Brain microvascular endothelial cell (primary cell): ENCODE measurements around the gene ALDH9A1.
"Not testable (repeated sequence)": the region's sequence is repeated elsewhere in the genome, so short reads cannot be mapped to it uniquely, and the experiment has no call there.

Experiments
- DNase-seq: peaks from one replicate; pipeline ENCODE4 v3.0.0-alpha.2; 2020
- H3K27ac ChIP-seq: fragments of 250-450 bp; sonication (Bioruptor Pico); 2 replicates; pipeline ENCODE4 v1.5.1; 2020; ENCODE audit warnings: mild to moderate bottlenecking, moderate library complexity
- H3K27me3 ChIP-seq: fragments of 250-450 bp; sonication (Bioruptor Pico); replicated peaks from 2 replicates; pipeline ENCODE4 v1.5.1; 2020; ENCODE audit warnings: mild to moderate bottlenecking
- H3K36me3 ChIP-seq: fragments of 250-450 bp; sonication (Bioruptor Pico); replicated peaks from 2 replicates; pipeline ENCODE4 v1.5.1; 2020; ENCODE audit warnings: mild to moderate bottlenecking
- H3K4me3 ChIP-seq: 2 replicates; pipeline ENCODE4 v1.5.1; 2011; ENCODE audit warnings: low read depth, mild to moderate bottlenecking, control low read depth, low read length, moderate library complexity
- CTCF ChIP-seq: IDR thresholded peaks from 2 replicates; pipeline ENCODE4 v1.5.1; 2011; ENCODE audit warnings: low read depth, mild to moderate bottlenecking, moderate library complexity, low read length, control low read depth, inconsistent platforms; ENCODE audit errors: missing control alignments
- in situ Hi-C: cut with HindIII; loops from 2 replicates; pipeline ENCODE4 v1.10.0; 2017; ENCODE audit warnings: low sequenced_read_pairs, low pct_ligation_motif_present

Gene ALDH9A1

GRCh38 chr1:165734906-165735305, 36.5 kb upstream of the ALDH9A1 start:
- TF ChIP-seq CTCF, result no peak
- DNase-seq, result no peak
- Histone ChIP-seq H3K27me3 (no peaks in the 10 kb centered on the region), H3K4me3 (no peak overlapping the region), H3K36me3 (peaks cover 13% of the 10 kb centered on the region), H3K27ac (no peak overlapping the region)
- in situ Hi-C loops, result no loop called here

- Histone ChIP-seq H3K36me3 (peaks cover 19% of the 10 kb centered on the region), H3K4me3 (no peak overlapping the region), H3K27me3 (no peaks in the 10 kb centered on the region), H3K27ac (no peak overlapping the region)
- in situ Hi-C loops, result no loop called here
- TF ChIP-seq CTCF, result no peak
- no peak for DNase-seq
Measured at GRCh38 chr1:165726841-165727240, 28.5 kb upstream of the ALDH9A1 start.

- in situ Hi-C loops, result no loop called here
- no peaks in the 10 kb centered on the region for H3K27me3 ChIP-seq
- H3K4me3 ChIP-seq, result no peak overlapping the region
Measured at GRCh38 chr1:165726169-165726568, 27.8 kb upstream of the ALDH9A1 start.

GRCh38 chr1:165717918-165718515, 19.7 kb upstream of the ALDH9A1 start:
- H3K27ac ChIP-seq, result no peak overlapping the region
- TF ChIP-seq CTCF, result peak; percentile 80
- H3K27me3 ChIP-seq, result no peaks in the 10 kb centered on the region
- DNase-seq, result peak; percentile 65
- in situ Hi-C loops, result loop anchor here (25.0 kb wide), 1 partner anchor 194 kb away; no protein-coding TSS in a partner anchor
- no peak overlapping the region for H3K4me3 ChIP-seq
- H3K36me3 ChIP-seq, result no peaks in the 10 kb centered on the region

More at GRCh38 chr1:165726169-165726568, 27.8 kb upstream of the ALDH9A1 start:
- H3K36me3 ChIP-seq, result peaks cover 17% of the 10 kb centered on the region
- no peak overlapping the region for H3K27ac ChIP-seq
- TF ChIP-seq CTCF, result no peak
- DNase-seq, result no peak

GRCh38 chr1:165716265-165717051, 18.1 kb upstream of the ALDH9A1 start:
- not testable (repeated sequence) for H3K36me3 ChIP-seq, DNase-seq, H3K27ac ChIP-seq, H3K4me3 ChIP-seq, H3K27me3 ChIP-seq
- in situ Hi-C loops, result loop anchor here (25.0 kb wide), 1 partner anchor 196 kb away; no protein-coding TSS in a partner anchor

GRCh38 chr1:165712764-165713163, 14.4 kb upstream of the ALDH9A1 start:
- no peaks in the 10 kb centered on the region for H3K36me3 ChIP-seq
- DNase-seq, result no peak
- in situ Hi-C loops, result loop anchor here (25.0 kb wide), 1 partner anchor 200 kb away; no protein-coding TSS in a partner anchor
- no peak overlapping the region for H3K4me3 ChIP-seq
- no peak overlapping the region for H3K27ac ChIP-seq
- no peaks in the 10 kb centered on the region for H3K27me3 ChIP-seq
- no peak for TF ChIP-seq CTCF
